ENCODE measurements around the gene CENPX. TPM values are rescaled to one million over a fixed set of nuclear protein-coding genes. Genes with fewer than 3 reads are reported as not detected.

The CENPX gene
- total and polyA plus RNA-seq, 2 of the 13 experiments (the other 11 are each of a cell fraction or from before 2014, with no cell fraction given) = 92.7 to 170 TPM

GRCh38 chr17:81977211-81977808, 45.4 kb downstream of the CENPX start, which contains the start of gene ASPSCR1 (continued):
- TF ChIP-seq, protein P1, sequence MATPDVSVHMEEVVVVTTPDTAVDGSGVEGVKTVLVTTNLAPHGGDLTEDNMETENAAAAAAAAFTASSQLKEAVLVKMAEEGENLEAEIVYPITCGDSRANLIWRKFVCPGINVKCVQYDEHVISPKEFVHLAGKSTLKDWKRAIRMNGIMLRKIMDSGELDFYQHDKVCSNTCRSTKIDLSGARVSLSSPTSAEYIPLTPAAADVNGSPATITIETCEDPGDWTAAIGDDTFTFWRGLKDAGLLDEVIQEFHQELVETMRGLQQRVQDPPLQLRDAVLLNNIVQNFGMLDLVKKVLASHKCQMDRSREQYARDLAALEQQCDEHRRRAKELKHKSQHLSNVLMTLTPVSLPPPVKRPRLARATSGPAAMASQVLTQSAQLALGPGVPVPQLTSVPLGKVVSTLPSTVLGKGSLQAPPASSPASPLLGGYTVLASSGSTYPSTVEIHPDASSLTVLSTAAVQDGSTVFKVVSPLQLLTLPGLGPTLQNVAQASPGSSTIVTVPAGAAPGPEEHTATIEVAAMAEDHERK (CRISPR knock-in tag; IDR thresholded peaks at IDR 0.05; ENCODE audit: low read depth) = peak; percentile 92
- TF ChIP-seq NFKB2 (CRISPR knock-in tag; IDR thresholded peaks at IDR 0.05; ENCODE audit: borderline replicate concordance) = 0 out of 2 replicates have a peak, but pooled peaks have one; percentile 17
- peak; percentile 69; the same call in 1 of the 2 replicates for TF ChIP-seq THYN1 (CRISPR knock-in tag; IDR thresholded peaks at IDR 0.05; ENCODE audit: borderline replicate concordance, low read depth)
- TF ChIP-seq FIP1L1 (IDR thresholded peaks at IDR 0.05; ENCODE audit: borderline replicate concordance, insufficient read depth, low read depth, low read length) = no peak
- TF ChIP-seq GATAD2A (CRISPR knock-in tag; IDR thresholded peaks at IDR 0.05) = no peak
- peak; percentile 79 for TF ChIP-seq POLR2G (IDR thresholded peaks at IDR 0.05; ENCODE audit: low read depth, low read length)
- TF ChIP-seq SIX4 (CRISPR knock-in tag; IDR thresholded peaks at IDR 0.05) = no peak
- peak; percentile 99 for TF ChIP-seq ZBTB40 (IDR thresholded peaks at IDR 0.05)
- peak; percentile 99 for TF ChIP-seq ZBTB40 (CRISPR knock-in tag; IDR thresholded peaks at IDR 0.05)
- no peak for TF ChIP-seq KDM6A (CRISPR knock-in tag; IDR thresholded peaks at IDR 0.05; ENCODE audit: low read depth)
- TF ChIP-seq, protein P2, sequence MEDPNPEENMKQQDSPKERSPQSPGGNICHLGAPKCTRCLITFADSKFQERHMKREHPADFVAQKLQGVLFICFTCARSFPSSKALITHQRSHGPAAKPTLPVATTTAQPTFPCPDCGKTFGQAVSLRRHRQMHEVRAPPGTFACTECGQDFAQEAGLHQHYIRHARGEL (CRISPR knock-in tag; IDR thresholded peaks at IDR 0.05) = no peak
- no peak for TF ChIP-seq FLYWCH1 (CRISPR knock-in tag; IDR thresholded peaks at IDR 0.05)
- TF ChIP-seq MED1 (CRISPR knock-in tag; IDR thresholded peaks at IDR 0.05) = peak; percentile 76
- TF ChIP-seq MAZ (IDR thresholded peaks at IDR 0.05; ENCODE audit: borderline replicate concordance, low read depth, low read length) = peak; percentile 93
- TF ChIP-seq MAZ (CRISPR knock-in tag; IDR thresholded peaks at IDR 0.05; ENCODE audit: low read depth) = peak; percentile 98
- TF ChIP-seq ZNF20 (CRISPR knock-in tag; IDR thresholded peaks at IDR 0.05) = peak; percentile 67; the same call in 1 of the 2 replicates
- no peak for TF ChIP-seq ZNF225 (CRISPR knock-in tag; IDR thresholded peaks at IDR 0.05)
- no peak for TF ChIP-seq ATF7 (IDR thresholded peaks at IDR 0.05)
- TF ChIP-seq ATF7 (CRISPR knock-in tag; IDR thresholded peaks at IDR 0.05) = no peak; the same call in 1 of the 2 replicates
- peak; percentile 86 for TF ChIP-seq CCDC6 (CRISPR knock-in tag; IDR thresholded peaks at IDR 0.05)

Data from HepG2 (cell line).